ENCODE data around the gene OR2V2.

DNA sequence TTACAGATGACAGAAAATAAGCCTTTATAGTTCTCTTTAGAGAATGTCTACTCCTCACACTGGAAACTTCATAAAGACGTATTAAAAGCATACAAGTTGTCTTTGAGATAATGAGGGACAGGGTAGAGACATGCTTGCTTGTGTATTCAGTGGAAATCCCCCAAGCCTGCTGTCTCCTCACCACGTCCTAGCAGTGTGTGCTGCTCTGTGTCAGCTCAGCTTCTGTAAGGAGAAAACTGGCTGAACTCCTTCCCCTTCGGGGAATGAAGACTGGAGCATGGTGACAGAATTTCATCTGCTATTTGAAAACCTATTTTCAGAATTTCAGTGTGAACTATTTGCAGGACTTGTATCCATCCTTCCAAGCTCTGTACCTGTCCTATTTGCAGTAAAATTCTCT, 9.4 kb downstream of the OR2V2 start:
- no peak for TF ChIP-seq POLR2AphosphoS5 (IDR thresholded peaks at IDR 0.05)
- TF ChIP-seq, protein P1, sequence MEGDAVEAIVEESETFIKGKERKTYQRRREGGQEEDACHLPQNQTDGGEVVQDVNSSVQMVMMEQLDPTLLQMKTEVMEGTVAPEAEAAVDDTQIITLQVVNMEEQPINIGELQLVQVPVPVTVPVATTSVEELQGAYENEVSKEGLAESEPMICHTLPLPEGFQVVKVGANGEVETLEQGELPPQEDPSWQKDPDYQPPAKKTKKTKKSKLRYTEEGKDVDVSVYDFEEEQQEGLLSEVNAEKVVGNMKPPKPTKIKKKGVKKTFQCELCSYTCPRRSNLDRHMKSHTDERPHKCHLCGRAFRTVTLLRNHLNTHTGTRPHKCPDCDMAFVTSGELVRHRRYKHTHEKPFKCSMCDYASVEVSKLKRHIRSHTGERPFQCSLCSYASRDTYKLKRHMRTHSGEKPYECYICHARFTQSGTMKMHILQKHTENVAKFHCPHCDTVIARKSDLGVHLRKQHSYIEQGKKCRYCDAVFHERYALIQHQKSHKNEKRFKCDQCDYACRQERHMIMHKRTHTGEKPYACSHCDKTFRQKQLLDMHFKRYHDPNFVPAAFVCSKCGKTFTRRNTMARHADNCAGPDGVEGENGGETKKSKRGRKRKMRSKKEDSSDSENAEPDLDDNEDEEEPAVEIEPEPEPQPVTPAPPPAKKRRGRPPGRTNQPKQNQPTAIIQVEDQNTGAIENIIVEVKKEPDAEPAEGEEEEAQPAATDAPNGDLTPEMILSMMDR (IDR thresholded peaks at IDR 0.05): no peak
- TF ChIP-seq POLR2A (IDR thresholded peaks at IDR 0.05): no peak
- TF ChIP-seq EP300 (IDR thresholded peaks at IDR 0.05): no peak
